SK-N-SH treated with all-trans-retinoic acid at 6 μM for 48 hours (cell line): ENCODE data around the gene DCTN3.

Source experiments
- ATAC-seq: fragments of 200-7000 bp; cut with Tn5 transposase; 3 replicates; pipeline ENCODE4 v1.9.1; 2020; ENCODE audit warnings: mild to moderate bottlenecking, moderate library complexity
- ARNTL ChIP-seq: fragments of 450-650 bp; formaldehyde crosslinking; IDR thresholded peaks from 2 replicates; pipeline ENCODE4 v1.5.0; 2020; ENCODE audit warnings: low read depth, mild to moderate bottlenecking, moderate library complexity, borderline replicate concordance
- BACH2 ChIP-seq: fragments of 250-450 bp; sonication (Bioruptor Pico); IDR thresholded peaks from 2 replicates; pipeline ENCODE4 v1.9.0; 2021; ENCODE audit warnings: mild to moderate bottlenecking, borderline replicate concordance
- CSDC2 ChIP-seq: fragments of 250-450 bp; sonication (Bioruptor Pico); IDR thresholded peaks from 2 replicates; pipeline ENCODE4 v1.5.0; 2020; ENCODE audit warnings: mild to moderate bottlenecking, moderate library complexity
- ESRRG ChIP-seq: fragments of 250-450 bp; sonication (Bioruptor Pico); IDR thresholded peaks from 2 replicates; pipeline ENCODE4 v1.6.1; 2021; ENCODE audit warnings: mild to moderate bottlenecking
- ISL1 ChIP-seq: fragments of 250-450 bp; sonication (Bioruptor Pico); IDR thresholded peaks from 2 replicates; pipeline ENCODE4 v2.1.2; 2022; ENCODE audit warnings: mild to moderate bottlenecking, moderate library complexity
- OSR1 ChIP-seq: fragments of 250-450 bp; sonication (Bioruptor Pico); IDR thresholded peaks from 2 replicates; pipeline ENCODE4 v1.8.0; 2022; ENCODE audit warnings: moderate library complexity, mild to moderate bottlenecking, inconsistent platforms
- PPARA ChIP-seq: fragments of 250-450 bp; sonication (Bioruptor Pico); IDR thresholded peaks from 2 replicates; pipeline ENCODE4 v1.5.0; 2020; ENCODE audit warnings: mild to moderate bottlenecking, borderline replicate concordance
- SNAI2 ChIP-seq: fragments of 250-450 bp; sonication (Bioruptor Pico); IDR thresholded peaks from 2 replicates; pipeline ENCODE4 v1.5.0; 2020; ENCODE audit warnings: mild to moderate bottlenecking, moderate library complexity
- TCF4 ChIP-seq: fragments of 250-450 bp; sonication (Bioruptor Pico); IDR thresholded peaks from 2 replicates; pipeline ENCODE4 v1.8.0; 2021; ENCODE audit warnings: mild to moderate bottlenecking, moderate library complexity, borderline replicate concordance
- TSHZ2 ChIP-seq: fragments of 250-450 bp; sonication (Bioruptor Pico); IDR thresholded peaks from 2 replicates; pipeline ENCODE4 v1.5.0; 2020; ENCODE audit warnings: mild to moderate bottlenecking, moderate library complexity
- ZC3H10 ChIP-seq: fragments of 250-450 bp; sonication (Bioruptor Pico); IDR thresholded peaks from 2 replicates; pipeline ENCODE4 v1.5.1; 2021; ENCODE audit warnings: mild to moderate bottlenecking, moderate library complexity
- ZFP3 ChIP-seq: fragments of 250-450 bp; sonication (Bioruptor Pico); IDR thresholded peaks from 2 replicates; pipeline ENCODE4 v1.5.0; 2020; ENCODE audit warnings: mild to moderate bottlenecking, moderate library complexity
- ZFP30 ChIP-seq: fragments of 450-650 bp; formaldehyde crosslinking; IDR thresholded peaks from 2 replicates; pipeline ENCODE4 v1.5.0; 2022; ENCODE audit warnings: mild to moderate bottlenecking, moderate library complexity
- ZNF565 ChIP-seq: fragments of 450-650 bp; formaldehyde crosslinking; conservative IDR thresholded peaks from 2 replicates; pipeline ENCODE4 v1.5.0; 2020; ENCODE audit warnings: low read depth, mild to moderate bottlenecking, moderate library complexity
- ZNF70 ChIP-seq: fragments of 450-650 bp; formaldehyde crosslinking; IDR thresholded peaks from 2 replicates; pipeline ENCODE4 v1.5.0; 2020; ENCODE audit warnings: mild to moderate bottlenecking, moderate library complexity
- ZNF8 ChIP-seq: fragments of 450-650 bp; formaldehyde crosslinking; IDR thresholded peaks from 2 replicates; pipeline ENCODE4 v1.5.0; 2020; ENCODE audit warnings: mild to moderate bottlenecking, moderate library complexity
- TF ChIP-seq, protein P1 (sequence below): fragments of 250-450 bp; sonication (Bioruptor Pico); IDR thresholded peaks from 2 replicates; pipeline ENCODE4 v1.5.1; 2021; ENCODE audit warnings: mild to moderate bottlenecking, moderate library complexity
- TF ChIP-seq, protein P2 (sequence below): fragments of 250-450 bp; sonication (Bioruptor Pico); IDR thresholded peaks from 2 replicates; pipeline ENCODE4 v1.5.1; 2020; ENCODE audit warnings: low read depth, mild to moderate bottlenecking, moderate library complexity
- TF ChIP-seq, protein P3 (sequence below): fragments of 250-450 bp; sonication (Bioruptor Pico); IDR thresholded peaks from 2 replicates; pipeline ENCODE4 v1.8.0; 2020; ENCODE audit warnings: mild to moderate bottlenecking, moderate library complexity, borderline replicate concordance

The DCTN3 gene

DNA sequence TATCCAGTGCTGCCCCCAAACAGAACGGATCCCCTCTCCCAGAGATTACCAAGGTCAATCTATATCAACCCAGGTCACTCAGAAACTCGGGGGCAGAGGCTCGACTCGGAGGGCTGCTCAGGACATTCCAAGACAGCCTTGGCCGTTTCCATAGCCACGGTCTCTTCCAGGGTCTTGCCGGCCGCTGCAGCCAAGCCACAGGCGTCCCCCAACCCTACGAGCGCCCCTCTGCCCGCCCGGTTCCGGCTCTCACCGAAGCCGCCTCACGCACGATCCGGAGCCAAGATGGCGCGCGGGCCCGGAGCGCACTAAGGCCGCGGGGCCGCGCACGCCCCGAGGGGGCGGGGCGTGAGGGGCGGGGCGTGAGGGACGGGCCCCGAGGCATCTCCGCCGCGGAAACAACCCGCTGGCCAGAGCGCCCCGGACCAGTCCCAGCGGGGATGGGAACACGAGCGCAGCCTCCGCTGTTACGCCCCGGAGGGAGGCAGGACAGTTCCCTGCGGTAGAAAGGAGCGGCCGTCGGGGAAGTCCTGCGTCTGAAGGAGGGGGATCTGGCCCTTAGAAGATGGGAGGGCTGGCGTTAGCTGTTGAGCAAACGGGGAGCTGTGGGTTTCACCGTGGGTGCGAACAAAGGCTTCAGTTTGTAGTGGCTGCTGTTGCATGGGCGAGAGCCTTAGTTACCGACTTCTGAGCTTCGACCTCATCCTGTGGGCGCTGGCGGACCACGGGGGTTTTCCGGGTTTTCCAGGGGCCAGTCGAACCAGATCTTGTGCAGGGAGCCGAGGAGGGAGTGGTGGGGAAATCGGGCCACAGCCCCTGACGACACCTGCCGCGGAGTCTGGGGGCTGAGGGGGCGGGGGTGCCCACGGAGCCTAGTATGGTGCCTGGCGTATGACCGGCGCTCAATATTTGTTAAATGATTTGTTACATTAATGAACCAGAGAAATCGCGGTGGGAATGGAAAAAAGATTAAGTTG lies 8.2 kb downstream of the DCTN3 start, which contains the start of gene RPP25L:
TSS of gene RPP25L (minus strand) at position 287 of the 977 bp plus-strand sequence. CDS start 801 bp downstream, outside the sequence.
- no peak for TF ChIP-seq BACH2
- 0 out of 2 replicates have a peak, but pooled peaks have one; percentile 30 for TF ChIP-seq SNAI2 (CRISPR knock-in tag)
- TF ChIP-seq, all 23 proteins: peak for 1
- peak; percentile 96 for ATAC-seq

DNA sequence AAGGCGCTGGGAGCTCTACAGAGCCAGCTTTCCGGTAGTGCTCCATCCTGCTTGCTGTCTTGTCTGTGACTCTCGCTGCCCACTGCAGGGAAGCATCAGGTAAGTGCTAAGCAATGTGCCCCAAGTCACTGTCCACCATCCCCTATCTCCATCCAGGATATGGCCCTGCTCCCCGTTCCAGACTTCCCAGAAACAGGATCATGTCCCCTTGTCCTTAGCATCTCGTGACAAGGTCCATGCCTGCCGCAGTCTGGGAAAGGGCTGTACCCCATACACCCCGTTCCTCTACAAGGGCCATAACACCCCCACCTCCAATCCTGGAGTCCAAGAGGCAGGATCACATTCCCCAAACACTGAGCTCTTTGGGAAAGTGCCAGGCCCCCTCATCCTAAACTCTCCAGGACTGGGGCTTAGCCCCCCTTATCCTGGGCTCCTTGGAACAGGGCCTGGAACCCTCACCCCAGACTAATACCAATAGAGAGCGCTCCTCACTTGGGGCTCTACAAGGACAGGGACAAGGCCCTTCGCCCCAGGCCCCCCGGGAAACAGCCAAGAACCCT lies 9.0 kb downstream of the DCTN3 start:
- peak; percentile 11 for ATAC-seq
- TF ChIP-seq, protein P1, sequence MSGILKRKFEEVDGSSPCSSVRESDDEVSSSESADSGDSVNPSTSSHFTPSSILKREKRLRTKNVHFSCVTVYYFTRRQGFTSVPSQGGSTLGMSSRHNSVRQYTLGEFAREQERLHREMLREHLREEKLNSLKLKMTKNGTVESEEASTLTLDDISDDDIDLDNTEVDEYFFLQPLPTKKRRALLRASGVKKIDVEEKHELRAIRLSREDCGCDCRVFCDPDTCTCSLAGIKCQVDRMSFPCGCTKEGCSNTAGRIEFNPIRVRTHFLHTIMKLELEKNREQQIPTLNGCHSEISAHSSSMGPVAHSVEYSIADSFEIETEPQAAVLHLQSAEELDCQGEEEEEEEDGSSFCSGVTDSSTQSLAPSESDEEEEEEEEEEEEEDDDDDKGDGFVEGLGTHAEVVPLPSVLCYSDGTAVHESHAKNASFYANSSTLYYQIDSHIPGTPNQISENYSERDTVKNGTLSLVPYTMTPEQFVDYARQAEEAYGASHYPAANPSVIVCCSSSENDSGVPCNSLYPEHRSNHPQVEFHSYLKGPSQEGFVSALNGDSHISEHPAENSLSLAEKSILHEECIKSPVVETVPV, result no peak
- TF ChIP-seq ZNF70 (CRISPR knock-in tag) (no peak), CSDC2 (CRISPR knock-in tag) (no peak), ARNTL (CRISPR knock-in tag) (no peak), ZC3H10 (CRISPR knock-in tag) (no peak), PPARA (CRISPR knock-in tag) (no peak), BACH2 (no peak), TSHZ2 (CRISPR knock-in tag) (no peak)
- TF ChIP-seq, protein P2, sequence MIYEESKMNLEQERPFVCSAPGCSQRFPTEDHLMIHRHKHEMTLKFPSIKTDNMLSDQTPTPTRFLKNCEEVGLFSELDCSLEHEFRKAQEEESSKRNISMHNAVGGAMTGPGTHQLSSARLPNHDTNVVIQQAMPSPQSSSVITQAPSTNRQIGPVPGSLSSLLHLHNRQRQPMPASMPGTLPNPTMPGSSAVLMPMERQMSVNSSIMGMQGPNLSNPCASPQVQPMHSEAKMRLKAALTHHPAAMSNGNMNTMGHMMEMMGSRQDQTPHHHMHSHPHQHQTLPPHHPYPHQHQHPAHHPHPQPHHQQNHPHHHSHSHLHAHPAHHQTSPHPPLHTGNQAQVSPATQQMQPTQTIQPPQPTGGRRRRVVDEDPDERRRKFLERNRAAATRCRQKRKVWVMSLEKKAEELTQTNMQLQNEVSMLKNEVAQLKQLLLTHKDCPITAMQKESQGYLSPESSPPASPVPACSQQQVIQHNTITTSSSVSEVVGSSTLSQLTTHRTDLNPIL (CRISPR knock-in tag), result no peak

DNA sequence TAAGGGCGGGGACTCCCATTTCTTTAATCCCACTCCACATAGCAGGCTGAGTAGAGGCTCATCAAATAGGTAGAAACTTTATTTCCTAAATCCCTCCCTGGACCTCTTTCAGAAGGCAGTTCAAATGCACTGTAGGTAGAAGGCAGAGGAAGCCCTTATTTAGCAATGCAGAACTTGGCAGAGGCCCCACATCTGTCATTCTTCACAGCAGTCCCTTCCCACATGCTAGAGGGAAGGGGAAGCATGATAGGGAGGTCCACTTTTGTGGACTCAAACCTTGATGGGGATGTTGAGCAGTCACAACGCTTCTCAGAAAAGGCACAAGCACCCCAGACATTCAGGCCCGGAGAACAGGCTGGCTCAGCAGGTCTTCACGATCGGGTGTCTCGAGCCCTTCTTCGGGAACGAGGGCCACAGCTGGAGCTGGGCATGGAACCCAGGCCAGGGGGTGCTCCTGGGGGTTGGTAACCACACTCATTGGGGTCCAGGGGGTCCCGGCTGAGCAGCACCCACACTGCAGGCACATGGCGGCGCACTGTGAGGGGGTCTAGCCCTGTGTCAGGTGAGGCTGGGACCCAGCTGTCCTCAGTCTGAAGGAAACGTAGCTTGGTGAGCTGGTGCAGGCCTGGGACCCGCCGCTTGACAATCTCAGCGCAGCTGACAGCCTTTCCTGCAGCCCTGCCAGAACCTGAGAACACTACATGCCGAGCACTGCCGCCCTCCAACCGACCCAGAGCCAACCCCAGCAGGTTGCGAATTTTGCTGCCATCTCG lies 9.7 kb downstream of the DCTN3 start:
- no peak for TF ChIP-seq TSHZ2 (CRISPR knock-in tag)
- TF ChIP-seq, protein P3, sequence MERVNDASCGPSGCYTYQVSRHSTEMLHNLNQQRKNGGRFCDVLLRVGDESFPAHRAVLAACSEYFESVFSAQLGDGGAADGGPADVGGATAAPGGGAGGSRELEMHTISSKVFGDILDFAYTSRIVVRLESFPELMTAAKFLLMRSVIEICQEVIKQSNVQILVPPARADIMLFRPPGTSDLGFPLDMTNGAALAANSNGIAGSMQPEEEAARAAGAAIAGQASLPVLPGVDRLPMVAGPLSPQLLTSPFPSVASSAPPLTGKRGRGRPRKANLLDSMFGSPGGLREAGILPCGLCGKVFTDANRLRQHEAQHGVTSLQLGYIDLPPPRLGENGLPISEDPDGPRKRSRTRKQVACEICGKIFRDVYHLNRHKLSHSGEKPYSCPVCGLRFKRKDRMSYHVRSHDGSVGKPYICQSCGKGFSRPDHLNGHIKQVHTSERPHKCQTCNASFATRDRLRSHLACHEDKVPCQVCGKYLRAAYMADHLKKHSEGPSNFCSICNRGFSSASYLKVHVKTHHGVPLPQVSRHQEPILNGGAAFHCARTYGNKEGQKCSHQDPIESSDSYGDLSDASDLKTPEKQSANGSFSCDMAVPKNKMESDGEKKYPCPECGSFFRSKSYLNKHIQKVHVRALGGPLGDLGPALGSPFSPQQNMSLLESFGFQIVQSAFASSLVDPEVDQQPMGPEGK (CRISPR knock-in tag), result no peak
- TF ChIP-seq ZNF8, result no peak
- no peak for TF ChIP-seq ZNF70 (CRISPR knock-in tag)
- TF ChIP-seq SNAI2 (CRISPR knock-in tag), result no peak
- TF ChIP-seq ISL1, result no peak
- TF ChIP-seq TCF4 (CRISPR knock-in tag), result no peak
- TF ChIP-seq ZNF565, result no peak
- TF ChIP-seq ARNTL (CRISPR knock-in tag), result no peak
- TF ChIP-seq ZFP30 (CRISPR knock-in tag), result no peak
- no peak for TF ChIP-seq ZFP3 (CRISPR knock-in tag)
- no peak for TF ChIP-seq OSR1 (CRISPR knock-in tag)
- TF ChIP-seq ESRRG, result no peak
- TF ChIP-seq, protein P1, result no peak
- ATAC-seq, result no peak
